Transverse colon (tissue), 4 donors: ENCODE measurements around the gene GLE1. TPM values are rescaled to one million over a fixed set of nuclear protein-coding genes. Genes with fewer than 3 reads are reported as not detected.
A peak's percentile ranks its signal among the peaks of the same experiment; 100 is the strongest.

Source experiments
- DNase-seq: peaks from one replicate; pipeline ENCODE4 v3.0.0-alpha.2; 2019
- H3K27ac ChIP-seq, 4 donors: fragments of 200-600 bp; sonication (generic); 2 replicates each; pipeline ENCODE4 v1.5.1; 2016 to 2018; ENCODE audit warnings: inconsistent platforms in 4 of 4
- H3K27me3 ChIP-seq: fragments of 200-600 bp; sonication (generic); 2 replicates; pipeline ENCODE4 v1.5.1; 2017; ENCODE audit warnings: inconsistent platforms
- H3K36me3 ChIP-seq, 4 donors: fragments of 200-600 bp; sonication (generic); 2 replicates each; pipeline ENCODE4 v1.5.1; 2017 to 2019; ENCODE audit warnings: inconsistent platforms in 4 of 4
- H3K4me1 ChIP-seq, 4 donors: fragments of 200-600 bp; sonication (generic); 2 replicates each; pipeline ENCODE4 v1.5.1; 2017 to 2020; ENCODE audit warnings: inconsistent platforms in 4 of 4
- H3K4me3 ChIP-seq, 4 donors: fragments of 200-600 bp; sonication (generic); 1 replicate in 1 of 4; 2 replicates in 3 of 4; pipeline versions ENCODE4 v1.5.1 to v1.6.1; 2017 to 2019; ENCODE audit warnings: inconsistent platforms in 4 of 4
- H3K9me3 ChIP-seq, 2 donors: fragments of 200-600 bp; sonication (generic); 2 replicates each; pipeline ENCODE4 v1.5.1; 2017 to 2019; ENCODE audit warnings: inconsistent platforms in 2 of 2
- CTCF ChIP-seq, 5 experiments: fragments of 200-600 bp in 3 of 5; fragments of 450-650 bp in 2 of 5; sonication (generic) in 3 of 5; IDR thresholded peaks; 1 replicate in 2 of 5; 2 replicates in 3 of 5; pipeline ENCODE4 v1.5.1; 2016 to 2017; ENCODE audit warnings: antibody characterized with exemption in 5 of 5, inconsistent platforms in 3 of 5, mild to moderate bottlenecking in 2 of 5, moderate library complexity in 1 of 5
- EP300 ChIP-seq: sonication (generic); formaldehyde crosslinking; IDR thresholded peaks from one replicate; pipeline ENCODE4 v1.6.1; 2017; ENCODE audit warnings: antibody characterized with exemption, low read depth
- POLR2A ChIP-seq: fragments of 450-650 bp; IDR thresholded peaks from one replicate; pipeline ENCODE4 v1.6.1; 2016; ENCODE audit warnings: antibody characterized with exemption, mild to moderate bottlenecking, moderate library complexity
- POLR2AphosphoS5 ChIP-seq, 3 donors: sonication (generic); formaldehyde crosslinking; IDR thresholded peaks; one replicate each; pipeline ENCODE4 v1.6.1; 2016; ENCODE audit warnings: antibody characterized with exemption in 3 of 3
- WGBS, 2 donors: methylation state at CpG; one replicate each; pipeline ENCODE4 v1.1.5; 2018; ENCODE audit warnings: low coverage in 1 of 2; 5-methylcytosine and 5-hydroxymethylcytosine counted together
- in situ Hi-C, 4 donors: fragments of 200-750 bp; cut with MboI; loops; one replicate each; pipeline versions ENCODE4 v1.15.0 to v1.15.1; 2017; ENCODE audit warnings: low sequenced_read_pairs in 3 of 4, low pct_ligation_motif_present in 1 of 4, low pct_unique_long_range_greater_than_20kb in 1 of 4
- intact Hi-C: fragments of 100-400 bp; cut with DNase I; formaldehyde crosslinking; loops from one replicate; pipeline ENCODE4 v1.15.1; 2023; ENCODE audit warnings: low total_unique reads
- total RNA-seq, 4 donors: library from RNA; depleted of rRNA; stranded (reverse); fragments of >200 nt; gene quantifications; one replicate each; pipeline ENCODE4 v1.1.0, GENCODE V29; 2016

Gene GLE1
- total RNA-seq, 4 donors from 2014 or later: 24.3 to 120 (median 58.7) TPM

GRCh38 chr9:128540634-128541360 is 36.3 kb downstream of the GLE1 start:
- no peak overlapping the region for H3K27ac ChIP-seq
- no peaks in the 10 kb centered on the region for H3K27me3 ChIP-seq
- H3K4me1 ChIP-seq: no peaks in the 10 kb centered on the region
- in situ Hi-C loops (no loop called here), intact Hi-C loops (no loop called here)
- peaks cover 0 to 57% (median 20%) of the 10 kb centered on the region in 4 donors for H3K36me3 ChIP-seq
- DNase-seq: no peak
- no peak overlapping the region for H3K4me3 ChIP-seq
- no peaks in the 10 kb centered on the region for H3K9me3 ChIP-seq
- TF ChIP-seq POLR2AphosphoS5 (IDR thresholded peaks at IDR 0.05) (no peak), CTCF (IDR thresholded peaks at IDR 0.05) (no peak), POLR2A (no peak), EP300 (no peak)
- 79 to 94% methylated on average over 3 of the region's 3 CpGs for WGBS, 2 donors

GRCh38 chr9:128546504-128546903 is 42.0 kb downstream of the GLE1 start:
- intact Hi-C loops: loop anchor here (5.0 kb wide), 1 partner anchor 39 kb away; no protein-coding TSS in a partner anchor
- peaks cover 0 to 8% (median 3%) of the 10 kb centered on the region in 4 donors for H3K36me3 ChIP-seq
- no peaks in the 10 kb centered on the region for H3K27me3 ChIP-seq
- DNase-seq: no peak
- no peak overlapping the region for H3K4me3 ChIP-seq
- peaks cover 4 to 25% (median 13%) of the 10 kb centered on the region in 4 donors for H3K4me1 ChIP-seq
- H3K9me3 ChIP-seq: no peaks in the 10 kb centered on the region
- WGBS, 2 donors: 71 to 100% methylated on average over 2 to 3 of the region's 3 CpGs
- H3K27ac ChIP-seq: no peak overlapping the region
- in situ Hi-C loops: no loop called here
- TF ChIP-seq POLR2AphosphoS5 (IDR thresholded peaks at IDR 0.05) (no peak), EP300 (no peak), CTCF (IDR thresholded peaks at IDR 0.05) (no peak), POLR2A (no peak)

- H3K4me1 ChIP-seq: peaks cover 8 to 35% (median 22%) of the 10 kb centered on the region in 4 donors
- intact Hi-C loops: loop anchor here (5.0 kb wide), 1 partner anchor 42 kb away; no protein-coding TSS in a partner anchor
- no peak overlapping the region for H3K4me3 ChIP-seq
- no peaks in the 10 kb centered on the region for H3K36me3 ChIP-seq
- no peaks in the 10 kb centered on the region for H3K27me3 ChIP-seq
- no peaks in the 10 kb centered on the region for H3K9me3 ChIP-seq
- peak overlapping the region in 3 of 4 donors; percentile 97 to 99 (median 99) for H3K27ac ChIP-seq
- in situ Hi-C loops: no loop called here
- DNase-seq: no peak
- TF ChIP-seq POLR2AphosphoS5 (IDR thresholded peaks at IDR 0.05): no peak
- no peak for TF ChIP-seq EP300
- TF ChIP-seq CTCF (IDR thresholded peaks at IDR 0.05): no peak
- TF ChIP-seq POLR2A: no peak
- 93 to 94% methylated on average over 5 to 7 of the region's 7 CpGs for WGBS, 2 donors
Measured at GRCh38 chr9:128548876-128549275, 44.4 kb downstream of the GLE1 start.

- in situ Hi-C loops: no loop called here
- H3K27me3 ChIP-seq: no peaks in the 10 kb centered on the region
- H3K9me3 ChIP-seq: no peaks in the 10 kb centered on the region
- TF ChIP-seq EP300: no peak
- TF ChIP-seq CTCF (IDR thresholded peaks at IDR 0.05): no peak
- no peak for TF ChIP-seq POLR2AphosphoS5 (IDR thresholded peaks at IDR 0.05)
- no peak for TF ChIP-seq POLR2A
- no peak for DNase-seq
- no peak overlapping the region for H3K4me3 ChIP-seq
- peaks cover 21 to 48% (median 36%) of the 10 kb centered on the region in 4 donors for H3K4me1 ChIP-seq
- intact Hi-C loops: no loop called here
- H3K27ac ChIP-seq: peak overlapping the region; percentile 92 to 99 (median 98)
- no peaks in the 10 kb centered on the region for H3K36me3 ChIP-seq
- 35 to 76% methylated on average over 2 of the region's 2 CpGs for WGBS, 2 donors
Measured at GRCh38 chr9:128550226-128550625, 45.7 kb downstream of the GLE1 start.
